HG02610 (cell line): ENCODE data around the gene NECAB2.

ENCODE experiments used
- ATAC-seq: cut with Tn5 transposase; IDR thresholded peaks from one replicate; pipeline ENCODE4 v1.9.1; 2021; ENCODE audit warnings: mild to moderate bottlenecking, moderate library complexity; ENCODE audit not compliant: unreplicated experiment

NECAB2 gene

GRCh38 chr16:83951544-83951943 lies 16.5 kb upstream of the NECAB2 start:
- ATAC-seq = no peak

GRCh38 chr16:83952587-83952939 lies 15.5 kb upstream of the NECAB2 start:
- peak; percentile 12 for ATAC-seq

DNA sequence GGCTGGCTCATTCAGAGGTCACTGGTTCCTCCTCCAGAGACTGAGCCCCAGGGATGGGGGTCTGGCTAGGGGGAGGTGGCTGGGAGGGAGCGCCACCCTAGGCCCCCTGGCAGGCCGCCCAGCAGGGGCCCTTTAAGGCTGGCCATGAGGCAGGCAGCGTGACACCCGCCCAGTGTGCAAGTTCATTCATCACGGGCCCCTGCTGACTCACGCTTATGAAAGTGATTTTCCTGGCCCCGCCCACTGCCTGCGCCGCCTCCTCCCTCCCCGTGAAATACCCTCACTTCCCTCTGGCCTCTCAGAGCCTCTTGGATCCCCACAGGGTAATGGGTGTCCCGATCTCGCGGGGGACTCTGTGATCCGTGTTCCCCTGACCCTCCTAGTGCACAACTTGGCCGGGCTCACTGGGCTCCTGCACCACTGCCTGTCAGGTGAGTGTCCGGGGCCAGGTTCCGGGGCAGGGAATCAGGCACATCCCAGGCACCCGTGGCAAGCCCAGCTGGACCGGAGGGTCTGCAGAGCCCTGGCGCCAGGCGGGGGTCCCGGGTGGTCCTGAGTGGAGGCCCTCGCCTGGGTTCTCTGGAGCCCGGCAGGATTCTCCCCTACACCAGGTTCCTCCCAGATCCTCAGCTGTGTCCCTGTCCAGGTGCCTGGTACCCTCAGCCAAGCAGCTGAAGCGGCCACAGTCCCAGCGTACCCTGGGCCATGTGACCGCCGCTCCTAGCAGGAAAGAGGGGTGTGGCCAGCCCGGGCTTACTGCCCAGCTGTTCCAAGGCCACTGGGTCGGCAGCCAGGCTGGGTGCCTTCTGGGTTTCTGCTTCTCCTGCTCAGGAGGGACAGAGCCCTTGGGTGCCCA lies 14.9 kb upstream of the NECAB2 start, which contains the start of gene OSGIN1:
Gene OSGIN1 (plus strand): TSS at position 301 of the 856 bp plus-strand sequence. CDS start 4,432 bp downstream, outside the sequence.
- ATAC-seq = peak; percentile 92

GRCh38 chr16:83953796-83954576 lies 14.1 kb upstream of the NECAB2 start:
- ATAC-seq = no peak

DNA sequence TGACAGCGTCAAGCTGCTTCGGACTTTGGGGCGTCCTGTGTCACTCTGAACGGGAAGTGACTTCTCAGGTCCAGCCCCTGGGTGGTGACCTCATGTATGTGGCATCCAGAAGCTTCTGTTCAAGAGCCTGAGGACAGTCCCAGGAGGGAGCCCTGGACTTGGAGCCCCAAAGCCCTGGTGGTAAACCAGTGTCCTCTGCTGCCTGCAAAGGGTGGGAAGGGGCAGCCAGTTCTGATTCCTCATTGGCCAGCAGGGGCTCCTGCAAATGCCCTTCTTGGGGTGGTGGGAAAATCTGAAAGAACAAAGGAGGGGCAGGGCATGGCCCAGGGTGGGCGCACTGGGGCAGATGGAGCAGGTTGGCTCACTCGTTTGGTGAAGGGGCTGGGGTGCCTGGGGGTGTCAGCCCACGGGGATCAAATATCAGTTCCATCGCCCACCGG lies 13.4 kb upstream of the NECAB2 start:
- ATAC-seq = no peak

DNA sequence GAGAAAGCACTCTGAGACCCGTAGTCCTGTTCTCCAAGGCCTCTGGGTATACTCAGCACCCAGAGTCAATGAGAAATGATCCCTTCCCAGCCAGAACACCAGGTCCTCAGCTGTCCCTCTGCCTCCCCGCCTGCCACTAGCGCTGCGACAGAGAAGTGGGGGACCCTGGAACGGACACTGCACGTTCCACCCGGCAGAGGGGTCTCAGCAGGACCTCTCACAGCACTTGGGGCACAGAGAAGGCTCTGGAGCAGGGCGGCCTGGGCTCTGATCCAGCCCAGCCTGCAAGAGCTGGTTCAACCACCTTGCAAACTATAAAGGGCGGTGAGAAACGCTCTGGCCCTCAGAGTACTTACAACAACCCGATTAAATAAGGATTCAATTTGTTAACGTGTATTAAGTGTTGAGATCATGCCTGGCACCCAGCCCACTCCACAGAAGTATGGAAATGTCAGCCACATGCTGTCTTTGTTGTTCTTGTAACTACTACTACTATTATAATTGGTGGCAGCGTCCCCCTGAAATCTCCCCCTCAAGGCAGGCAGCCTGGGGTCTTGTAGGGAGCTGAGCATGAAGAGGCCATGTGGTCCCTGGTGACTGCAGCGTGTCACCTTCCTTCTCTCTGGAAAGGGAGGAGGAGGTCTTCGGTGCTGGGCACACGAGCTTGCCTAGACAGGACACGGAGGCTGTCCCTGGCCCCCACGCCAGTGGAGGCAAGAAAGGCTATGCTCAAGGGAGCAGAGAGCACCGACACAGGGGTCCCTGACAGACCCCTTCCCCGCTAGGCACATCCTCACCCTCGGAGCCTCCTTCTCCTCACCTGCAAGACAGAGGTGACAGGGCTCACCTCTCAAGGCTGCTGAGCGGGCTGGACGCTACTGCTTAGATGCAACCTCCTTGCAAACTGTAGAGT lies 12.6 kb upstream of the NECAB2 start:
- no peak for ATAC-seq

- no peak for ATAC-seq
Observed at GRCh38 chr16:83956336-83957289, 11.4 kb upstream of the NECAB2 start.

GRCh38 chr16:83957296-83957855 lies 10.7 kb upstream of the NECAB2 start:
- no peak for ATAC-seq

GRCh38 chr16:83958137-83958845 lies 9.8 kb upstream of the NECAB2 start:
- ATAC-seq = no peak

DNA sequence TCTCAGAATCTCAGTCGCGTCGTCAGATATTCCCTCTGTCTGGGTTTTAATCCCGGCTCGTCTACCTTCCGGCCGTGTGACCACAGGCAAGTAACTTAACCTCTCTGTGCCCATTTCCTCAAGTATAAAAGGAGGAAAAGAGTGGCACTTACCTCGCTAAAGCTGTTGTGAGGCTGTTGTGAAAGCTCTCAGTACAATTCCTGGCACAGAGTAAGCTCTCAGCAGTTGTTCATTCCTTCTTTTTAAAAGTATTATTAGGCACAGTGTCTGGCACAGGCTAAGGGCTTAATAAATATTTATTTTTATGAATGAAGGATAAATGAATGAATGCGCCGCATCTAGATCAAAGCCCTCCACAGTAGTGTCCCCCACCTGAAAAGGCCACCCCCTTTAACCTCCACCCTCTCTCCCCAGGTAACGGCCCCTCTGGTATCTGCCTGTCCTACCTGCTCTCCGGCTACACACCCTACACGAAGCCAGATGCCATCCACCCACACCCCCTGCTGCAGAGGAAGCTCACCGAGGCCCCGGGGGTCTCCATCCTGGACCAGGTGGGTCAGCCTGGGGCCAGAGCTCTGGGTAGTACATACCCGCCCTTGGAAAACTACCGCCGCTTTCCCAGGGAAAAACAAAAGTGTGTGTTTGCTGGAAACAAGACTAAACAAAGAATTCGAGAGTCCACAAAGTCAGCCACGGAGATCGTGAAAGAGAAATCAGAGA lies 9.0 kb upstream of the NECAB2 start:
- ATAC-seq = no peak

DNA sequence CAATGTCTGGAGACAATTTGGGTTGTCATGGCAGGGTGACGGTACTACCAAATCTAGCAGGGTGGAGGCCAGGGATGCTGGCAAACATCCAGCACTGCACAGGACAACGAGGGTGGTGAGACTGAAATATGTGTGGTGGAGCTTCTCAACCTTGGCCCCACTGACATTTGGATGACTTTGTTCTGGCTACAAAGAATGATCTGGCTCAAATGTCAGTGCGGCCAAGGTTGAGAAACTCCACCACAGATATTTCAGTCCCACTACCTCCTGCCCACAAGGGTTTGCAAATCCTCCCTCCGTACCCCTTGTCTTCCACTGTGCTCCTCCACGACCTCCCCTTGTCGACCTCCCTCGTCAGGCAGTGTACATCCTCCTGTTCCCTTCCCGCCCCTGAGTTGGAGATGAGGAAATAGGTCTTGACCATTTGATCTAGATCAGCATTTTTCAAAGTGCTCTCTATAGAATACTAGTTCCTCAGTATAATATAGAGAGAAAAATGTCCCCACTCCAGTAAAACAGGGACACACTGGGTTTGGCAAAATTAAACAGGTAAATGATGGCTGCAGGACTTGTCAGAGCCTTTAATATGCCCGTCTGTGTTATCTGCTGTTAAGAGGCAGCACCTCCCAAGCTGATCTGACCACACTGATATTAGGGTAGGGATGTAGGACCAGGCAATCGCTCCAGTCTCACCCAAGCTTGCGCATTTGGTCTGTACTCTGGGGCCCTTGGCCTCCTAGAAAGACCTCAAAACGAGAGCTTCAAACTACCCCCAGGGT lies 8.2 kb upstream of the NECAB2 start:
- no peak for ATAC-seq

GRCh38 chr16:83960521-83961249 lies 7.4 kb upstream of the NECAB2 start:
- ATAC-seq = no peak

- ATAC-seq = no peak
Observed at GRCh38 chr16:83961591-83961990, 6.5 kb upstream of the NECAB2 start.

- no peak for ATAC-seq
Observed at GRCh38 chr16:83963277-83964119, 4.5 kb upstream of the NECAB2 start.

- ATAC-seq = no peak
Observed at GRCh38 chr16:83964684-83965443, 3.2 kb upstream of the NECAB2 start.
